HG03378 (cell line): ENCODE measurements around the gene CCL25.
"Not testable (repeated sequence)": the region's sequence is repeated elsewhere in the genome, so short reads cannot be mapped to it uniquely, and the experiment has no call there.

Experiments
- ATAC-seq: cut with Tn5 transposase; IDR thresholded peaks from one replicate; pipeline ENCODE4 v1.9.1; 2021; ENCODE audit warnings: mild to moderate bottlenecking, moderate library complexity; ENCODE audit not compliant: unreplicated experiment

The CCL25 gene

GRCh38 chr19:8085598-8086408 lies 33.2 kb downstream of the CCL25 start:
- no peak for ATAC-seq

GRCh38 chr19:8086849-8087248 lies 34.3 kb downstream of the CCL25 start:
- ATAC-seq: no peak

- ATAC-seq: no peak
Measured at GRCh38 chr19:8087876-8088275, 35.3 kb downstream of the CCL25 start.

GRCh38 chr19:8088752-8089663 lies 36.4 kb downstream of the CCL25 start:
- ATAC-seq: no peak

- no peak for ATAC-seq
Measured at GRCh38 chr19:8089664-8090601, 37.4 kb downstream of the CCL25 start.

GRCh38 chr19:8090950-8091349 lies 38.4 kb downstream of the CCL25 start:
- no peak for ATAC-seq

DNA sequence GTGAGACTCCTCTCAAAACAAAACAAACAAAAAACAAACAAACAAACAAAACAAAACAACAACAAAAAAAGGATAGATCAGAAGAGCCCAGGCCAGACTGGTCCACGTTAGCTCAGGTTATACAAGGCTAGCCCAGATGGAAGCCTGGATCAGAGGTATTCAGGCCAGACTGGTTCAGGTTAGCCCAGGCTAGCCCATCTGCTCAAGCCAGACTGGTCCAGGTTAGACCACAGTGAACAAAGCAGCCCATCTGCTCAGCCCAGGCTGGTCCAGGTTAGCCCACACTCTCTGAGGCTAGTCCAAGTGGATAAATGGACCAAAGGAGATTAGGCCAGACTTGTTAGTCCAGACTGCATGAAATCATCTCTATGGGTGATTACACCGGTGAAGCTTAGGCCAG lies 41.2 kb downstream of the CCL25 start:
- ATAC-seq: no peak

GRCh38 chr19:8094336-8094735 lies 41.8 kb downstream of the CCL25 start:
- no peak for ATAC-seq

GRCh38 chr19:8095354-8095886 lies 42.9 kb downstream of the CCL25 start:
- no peak for ATAC-seq

GRCh38 chr19:8096071-8096470 lies 43.5 kb downstream of the CCL25 start:
- no peak for ATAC-seq

DNA sequence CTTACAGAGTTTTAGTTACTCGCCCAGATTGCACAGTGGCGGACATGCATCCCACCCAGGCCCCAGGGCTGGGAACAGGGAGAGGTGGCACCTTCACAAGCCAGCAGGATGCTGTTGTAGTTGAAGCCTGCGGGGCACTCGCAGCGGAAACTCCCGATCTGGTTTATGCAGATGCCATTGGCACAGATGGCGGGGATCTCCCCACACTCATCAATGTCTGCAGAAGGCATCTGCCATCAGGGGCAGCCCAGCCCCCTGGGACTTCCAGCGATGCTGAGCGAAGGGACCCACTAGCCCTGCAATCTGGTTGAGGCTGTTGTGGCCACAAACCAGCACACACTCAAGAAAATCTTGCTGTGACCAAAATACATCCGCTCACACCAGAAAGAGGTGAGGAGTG lies 44.6 kb downstream of the CCL25 start:
- no peak for ATAC-seq

GRCh38 chr19:8097681-8098567 lies 45.4 kb downstream of the CCL25 start:
- ATAC-seq: no peak

DNA sequence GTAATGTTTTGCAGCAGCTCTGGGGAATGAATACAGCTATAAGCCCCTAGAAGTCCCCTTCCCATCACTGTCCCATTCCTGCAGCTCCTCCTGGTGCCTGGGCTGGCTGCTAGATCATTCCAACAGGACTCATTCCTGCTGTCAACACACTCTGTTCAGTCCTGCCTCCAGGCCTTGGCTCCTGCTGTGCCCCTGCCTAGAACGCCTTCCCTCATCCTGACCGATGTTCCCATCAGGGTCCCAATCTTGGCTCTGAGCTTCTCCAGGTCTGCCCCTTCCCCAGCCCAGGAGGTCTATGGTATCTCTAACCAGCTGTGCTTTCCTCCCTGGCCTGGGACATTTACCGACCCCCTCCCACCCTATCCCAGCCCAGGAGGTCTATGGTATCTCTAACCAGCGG lies 48.8 kb downstream of the CCL25 start:
- ATAC-seq: no peak

GRCh38 chr19:8101910-8102309 lies 49.4 kb downstream of the CCL25 start:
- ATAC-seq: not testable (repeated sequence)

DNA sequence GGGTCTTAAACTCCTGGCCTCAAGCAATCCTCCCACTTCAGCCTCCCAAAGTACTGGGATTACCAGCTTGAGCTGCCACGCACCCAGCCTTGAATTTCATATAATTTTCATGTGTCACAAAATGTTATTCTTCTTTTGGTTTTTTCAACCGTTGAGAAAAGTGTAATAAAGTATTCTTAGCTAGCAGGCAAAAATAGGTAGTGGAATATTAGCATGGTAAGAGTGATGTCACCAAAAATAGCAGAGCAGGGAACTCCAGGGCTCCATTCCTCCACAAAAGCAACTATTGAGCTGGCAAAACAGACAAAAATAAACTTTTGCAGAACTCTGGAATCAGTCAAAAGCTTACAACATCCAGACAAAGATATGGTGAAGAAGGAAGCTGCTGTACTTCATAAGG lies 52.9 kb downstream of the CCL25 start:
- no peak for ATAC-seq

GRCh38 chr19:8107301-8107903 lies 54.8 kb downstream of the CCL25 start:
- ATAC-seq: no peak

DNA sequence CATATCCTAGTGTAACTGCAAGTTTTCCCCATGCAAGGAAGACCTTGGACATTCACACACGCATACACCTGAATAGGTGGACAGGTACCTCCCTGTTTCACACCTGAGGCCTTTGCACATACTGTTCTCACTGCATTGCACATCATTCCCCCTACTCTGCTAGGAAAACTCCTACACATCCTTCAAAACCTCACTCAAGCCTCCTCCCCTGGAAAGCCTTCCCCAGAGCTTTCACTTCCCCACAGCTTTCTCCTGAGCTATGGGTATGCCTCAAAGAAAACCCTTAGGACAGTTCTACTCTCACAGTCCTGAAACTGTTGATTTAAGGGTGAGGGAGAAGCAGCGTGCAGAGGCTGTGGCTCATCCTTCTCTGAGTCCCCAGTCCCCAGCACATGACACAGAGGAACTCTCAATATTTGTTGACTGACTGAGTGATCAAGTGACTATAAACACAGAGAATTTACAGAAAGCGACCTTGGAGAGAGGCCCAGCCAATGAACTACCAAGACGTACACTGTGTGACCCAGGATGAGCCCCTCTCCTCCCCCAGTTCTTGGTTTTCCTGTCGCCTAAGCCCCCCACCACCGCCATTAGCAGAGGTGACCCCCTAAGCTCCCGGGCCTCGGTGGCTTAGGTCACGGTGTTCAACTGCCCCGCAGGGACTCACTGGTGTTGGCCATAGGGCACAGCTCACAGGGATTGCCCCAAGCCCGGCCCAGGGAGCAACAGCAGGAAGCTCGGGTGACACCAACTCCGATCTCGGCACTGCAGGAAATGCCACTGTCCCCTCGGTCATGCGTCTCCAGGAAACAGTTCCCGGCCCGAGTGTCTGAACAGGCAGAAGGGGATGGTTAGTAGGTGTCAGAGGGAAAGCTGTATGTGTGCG lies 56.2 kb downstream of the CCL25 start:
- ATAC-seq: no peak

DNA sequence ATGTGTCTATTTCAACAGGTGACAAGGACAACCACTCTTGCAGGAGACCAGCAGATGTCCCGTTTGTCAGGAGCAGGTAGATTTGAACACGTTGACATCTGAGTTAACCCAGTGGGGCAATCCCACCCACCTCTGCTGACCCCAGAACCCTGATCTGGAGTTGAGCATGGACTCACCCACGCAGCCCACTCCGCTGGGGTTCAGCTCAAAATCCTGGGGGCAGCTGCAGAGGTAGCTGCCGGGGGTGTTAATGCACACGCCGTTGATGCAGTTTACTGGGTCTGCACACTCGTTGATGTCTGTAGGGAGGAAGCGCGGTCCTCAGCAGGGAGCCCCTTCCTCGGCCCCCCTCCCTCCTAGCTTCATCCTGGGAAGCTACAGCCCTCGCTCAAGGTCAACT lies 56.9 kb downstream of the CCL25 start:
- no peak for ATAC-seq
